GM06990 (cell line): ENCODE results near the gene TXNDC16.
A peak's percentile ranks its signal among the peaks of the same experiment; 100 is the strongest.

Experiments
- DNase-seq: peaks from one replicate; pipeline ENCODE4 v3.0.0-alpha.2; 2011; ENCODE audit not compliant: insufficient read length; ENCODE audit errors: extremely low read depth
- H3K27me3 ChIP-seq: replicated peaks from 2 replicates; pipeline ENCODE4 v1.6.0; 2011; ENCODE audit warnings: low read length; ENCODE audit not compliant: control insufficient read depth, insufficient read depth
- H3K36me3 ChIP-seq: 2 replicates; pipeline ENCODE4 v1.5.1; 2011; ENCODE audit warnings: low read length; ENCODE audit not compliant: control insufficient read depth, insufficient read depth
- H3K4me3 ChIP-seq: replicated peaks from 2 replicates; pipeline ENCODE4 v1.5.1; 2011; ENCODE audit warnings: low read depth, mild to moderate bottlenecking, control low read depth, low read length
- TF ChIP-seq, protein P1 (sequence below): IDR thresholded peaks from 2 replicates; pipeline ENCODE4 v1.5.1; 2011; ENCODE audit warnings: low read length, control low read depth, mild to moderate bottlenecking, inconsistent platforms; ENCODE audit not compliant: insufficient read depth, poor library complexity, severe bottlenecking

TXNDC16 gene

GRCh38 chr14:52558688-52559087 lies 6.4 kb upstream of the TXNDC16 start:
- Histone ChIP-seq H3K36me3 (no peaks in the 10 kb centered on the region), H3K4me3 (no peak overlapping the region), H3K27me3 (no peaks in the 10 kb centered on the region)
- DNase-seq = no peak
- TF ChIP-seq, protein P1, sequence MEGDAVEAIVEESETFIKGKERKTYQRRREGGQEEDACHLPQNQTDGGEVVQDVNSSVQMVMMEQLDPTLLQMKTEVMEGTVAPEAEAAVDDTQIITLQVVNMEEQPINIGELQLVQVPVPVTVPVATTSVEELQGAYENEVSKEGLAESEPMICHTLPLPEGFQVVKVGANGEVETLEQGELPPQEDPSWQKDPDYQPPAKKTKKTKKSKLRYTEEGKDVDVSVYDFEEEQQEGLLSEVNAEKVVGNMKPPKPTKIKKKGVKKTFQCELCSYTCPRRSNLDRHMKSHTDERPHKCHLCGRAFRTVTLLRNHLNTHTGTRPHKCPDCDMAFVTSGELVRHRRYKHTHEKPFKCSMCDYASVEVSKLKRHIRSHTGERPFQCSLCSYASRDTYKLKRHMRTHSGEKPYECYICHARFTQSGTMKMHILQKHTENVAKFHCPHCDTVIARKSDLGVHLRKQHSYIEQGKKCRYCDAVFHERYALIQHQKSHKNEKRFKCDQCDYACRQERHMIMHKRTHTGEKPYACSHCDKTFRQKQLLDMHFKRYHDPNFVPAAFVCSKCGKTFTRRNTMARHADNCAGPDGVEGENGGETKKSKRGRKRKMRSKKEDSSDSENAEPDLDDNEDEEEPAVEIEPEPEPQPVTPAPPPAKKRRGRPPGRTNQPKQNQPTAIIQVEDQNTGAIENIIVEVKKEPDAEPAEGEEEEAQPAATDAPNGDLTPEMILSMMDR = no peak

DNA sequence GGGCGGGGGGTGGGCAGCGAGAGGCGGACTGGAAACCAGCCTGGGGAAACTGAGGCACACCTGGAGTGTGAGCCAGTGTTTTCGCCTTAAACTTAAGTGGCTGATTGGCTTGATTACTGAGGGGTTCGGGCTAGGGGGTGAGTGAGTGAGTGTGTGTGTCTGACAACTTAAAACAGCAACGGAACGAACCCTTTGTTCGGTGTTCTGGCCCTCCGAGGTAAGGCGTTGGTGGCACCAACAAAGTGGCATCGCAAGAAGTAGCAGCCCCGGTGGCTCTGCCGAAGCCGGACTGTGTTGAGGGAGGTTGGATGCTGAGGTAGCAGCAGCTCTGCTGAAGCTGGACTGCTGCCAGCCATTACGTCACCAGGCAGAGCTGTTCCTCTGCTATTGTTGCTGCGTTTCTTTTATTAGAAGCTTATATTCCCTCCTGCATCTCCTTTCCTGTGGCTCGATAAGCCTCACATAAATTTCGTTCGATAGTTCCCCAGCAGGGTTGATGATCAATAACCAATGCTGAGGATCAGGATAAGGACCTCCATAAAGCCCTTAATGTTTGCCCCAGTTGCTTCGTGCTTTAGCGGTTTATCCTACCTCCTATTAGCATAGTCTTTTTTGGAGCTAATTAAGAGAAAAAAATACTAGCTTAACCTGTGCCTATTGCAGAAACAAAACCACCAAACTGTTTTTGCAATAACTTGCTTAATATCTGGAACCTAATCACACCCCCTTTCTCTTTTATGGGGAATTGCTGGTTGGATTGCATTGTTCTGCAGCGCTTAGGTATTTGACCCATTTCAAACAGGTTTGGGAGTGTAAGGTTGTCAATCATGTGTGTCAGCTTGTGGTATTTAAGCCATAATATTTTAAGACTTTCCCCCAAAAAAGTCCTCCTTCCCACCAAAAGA lies 1.6 kb upstream of the TXNDC16 start:
- peak overlapping the region; percentile 86 for H3K4me3 ChIP-seq
- no peaks in the 10 kb centered on the region for H3K27me3 ChIP-seq
- TF ChIP-seq, protein P1 = no peak
- H3K36me3 ChIP-seq = no peaks in the 10 kb centered on the region
- DNase-seq = peak; percentile 51

DNA sequence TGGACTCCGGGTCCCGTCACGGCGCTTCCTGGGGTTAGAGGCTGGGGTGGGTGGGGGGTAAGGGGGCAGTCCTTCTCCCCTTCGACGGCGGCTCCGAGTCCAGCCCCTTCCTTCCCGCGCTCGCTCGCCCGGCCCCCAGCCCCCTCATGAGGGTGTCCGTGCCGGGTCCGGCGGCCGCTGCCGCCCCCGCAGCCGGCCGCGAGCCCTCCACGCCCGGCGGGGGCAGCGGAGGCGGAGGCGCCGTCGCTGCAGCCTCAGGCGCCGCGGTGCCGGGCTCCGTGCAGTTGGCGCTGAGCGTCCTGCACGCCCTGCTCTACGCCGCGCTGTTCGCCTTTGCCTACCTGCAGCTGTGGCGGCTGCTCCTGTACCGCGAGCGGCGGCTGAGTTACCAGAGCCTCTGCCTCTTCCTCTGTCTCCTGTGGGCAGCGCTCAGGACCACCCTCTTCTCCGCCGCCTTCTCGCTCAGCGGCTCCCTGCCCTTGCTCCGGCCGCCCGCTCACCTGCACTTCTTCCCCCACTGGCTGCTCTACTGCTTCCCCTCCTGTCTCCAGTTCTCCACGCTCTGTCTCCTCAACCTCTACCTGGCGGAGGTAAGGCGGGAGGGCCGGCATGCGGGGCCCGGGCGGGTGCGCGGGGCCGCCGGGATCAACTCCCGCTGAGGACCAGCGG lies 831 bp upstream of the TXNDC16 start:
- peak overlapping the region; percentile 86 for H3K4me3 ChIP-seq
- no peaks in the 10 kb centered on the region for H3K36me3 ChIP-seq
- no peaks in the 10 kb centered on the region for H3K27me3 ChIP-seq
- peak; percentile 58 for DNase-seq
- TF ChIP-seq, protein P1 = no peak

GRCh38 chr14:52551696-52552062 lies 626 bp downstream of the TXNDC16 start:
- H3K4me3 ChIP-seq = peak overlapping the region; percentile 86
- TF ChIP-seq, protein P1 = peak; percentile 45
- DNase-seq = no peak
- H3K27me3 ChIP-seq = no peaks in the 10 kb centered on the region
- no peaks in the 10 kb centered on the region for H3K36me3 ChIP-seq

DNA sequence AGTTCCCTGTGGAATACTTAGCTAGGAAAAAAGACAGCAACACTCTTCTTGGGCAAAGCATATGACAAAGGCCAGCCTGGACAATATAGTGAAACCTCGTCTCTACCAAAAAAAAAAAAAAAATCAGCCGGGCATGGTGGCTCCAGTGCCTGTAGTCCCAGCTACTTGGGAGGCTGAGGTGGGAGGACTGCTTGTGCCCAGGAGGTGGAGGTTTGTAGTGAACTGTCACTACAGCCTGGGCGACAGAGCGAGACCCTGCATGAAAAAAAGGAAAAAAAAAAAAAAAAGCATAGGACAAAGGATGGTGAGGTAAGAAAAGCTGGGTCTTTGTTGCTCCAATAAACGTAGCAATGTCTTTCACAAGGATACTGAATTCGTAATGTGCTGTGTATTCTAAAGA lies 1.1 kb downstream of the TXNDC16 start:
- TF ChIP-seq, protein P1 = no peak
- DNase-seq = no peak
- H3K36me3 ChIP-seq = no peaks in the 10 kb centered on the region
- peak overlapping the region; percentile 86 for H3K4me3 ChIP-seq
- H3K27me3 ChIP-seq = no peaks in the 10 kb centered on the region
